SK-N-SH treated with all-trans-retinoic acid at 6 μM for 48 hours (cell line): ENCODE measurements around the gene OR2L13.

Experiments used
- ATAC-seq: fragments of 200-7000 bp; cut with Tn5 transposase; 3 replicates; pipeline ENCODE4 v1.9.1; 2020; ENCODE audit warnings: mild to moderate bottlenecking, moderate library complexity
- ARNTL ChIP-seq: fragments of 450-650 bp; formaldehyde crosslinking; IDR thresholded peaks from 2 replicates; pipeline ENCODE4 v1.5.0; 2020; ENCODE audit warnings: low read depth, mild to moderate bottlenecking, moderate library complexity, borderline replicate concordance
- BACH2 ChIP-seq: fragments of 250-450 bp; sonication (Bioruptor Pico); IDR thresholded peaks from 2 replicates; pipeline ENCODE4 v1.9.0; 2021; ENCODE audit warnings: mild to moderate bottlenecking, borderline replicate concordance
- CREB5 ChIP-seq: fragments of 250-450 bp; sonication (Bioruptor Pico); IDR thresholded peaks from 2 replicates; pipeline ENCODE4 v1.5.1; 2020; ENCODE audit warnings: low read depth, mild to moderate bottlenecking, moderate library complexity
- CSDC2 ChIP-seq: fragments of 250-450 bp; sonication (Bioruptor Pico); IDR thresholded peaks from 2 replicates; pipeline ENCODE4 v1.5.0; 2020; ENCODE audit warnings: mild to moderate bottlenecking, moderate library complexity
- CSRNP3 ChIP-seq: fragments of 250-450 bp; sonication (Bioruptor Pico); IDR thresholded peaks from 2 replicates; pipeline ENCODE4 v1.5.1; 2021; ENCODE audit warnings: mild to moderate bottlenecking, moderate library complexity
- ESRRG ChIP-seq: fragments of 250-450 bp; sonication (Bioruptor Pico); IDR thresholded peaks from 2 replicates; pipeline ENCODE4 v1.6.1; 2021; ENCODE audit warnings: mild to moderate bottlenecking
- GLIS3 ChIP-seq: fragments of 250-450 bp; sonication (Bioruptor Pico); IDR thresholded peaks from 2 replicates; pipeline ENCODE4 v1.5.0; 2020; ENCODE audit warnings: mild to moderate bottlenecking, moderate library complexity
- OSR1 ChIP-seq: fragments of 250-450 bp; sonication (Bioruptor Pico); IDR thresholded peaks from 2 replicates; pipeline ENCODE4 v1.8.0; 2022; ENCODE audit warnings: moderate library complexity, mild to moderate bottlenecking, inconsistent platforms
- PATZ1 ChIP-seq: fragments of 250-450 bp; sonication (Bioruptor Pico); IDR thresholded peaks from 2 replicates; pipeline ENCODE4 v1.8.0; 2020; ENCODE audit warnings: mild to moderate bottlenecking, moderate library complexity, borderline replicate concordance
- POU6F1 ChIP-seq: fragments of 250-450 bp; sonication (Bioruptor Pico); IDR thresholded peaks from 2 replicates; pipeline ENCODE4 v1.8.0; 2021; ENCODE audit warnings: low read depth, mild to moderate bottlenecking, moderate library complexity, borderline replicate concordance
- PPARA ChIP-seq: fragments of 250-450 bp; sonication (Bioruptor Pico); IDR thresholded peaks from 2 replicates; pipeline ENCODE4 v1.5.0; 2020; ENCODE audit warnings: mild to moderate bottlenecking, borderline replicate concordance
- RARB ChIP-seq: fragments of 250-450 bp; sonication (Bioruptor Pico); IDR thresholded peaks from 2 replicates; pipeline ENCODE4 v1.8.0; 2021; ENCODE audit warnings: mild to moderate bottlenecking, moderate library complexity
- SNAI2 ChIP-seq: fragments of 250-450 bp; sonication (Bioruptor Pico); IDR thresholded peaks from 2 replicates; pipeline ENCODE4 v1.5.0; 2020; ENCODE audit warnings: mild to moderate bottlenecking, moderate library complexity
- TCF4 ChIP-seq: fragments of 250-450 bp; sonication (Bioruptor Pico); IDR thresholded peaks from 2 replicates; pipeline ENCODE4 v1.8.0; 2021; ENCODE audit warnings: mild to moderate bottlenecking, moderate library complexity, borderline replicate concordance
- TOX ChIP-seq: fragments of 250-450 bp; sonication (Bioruptor Pico); IDR thresholded peaks from 2 replicates; pipeline ENCODE4 v1.8.0; 2021; ENCODE audit warnings: mild to moderate bottlenecking, moderate library complexity, borderline replicate concordance
- ZC3H10 ChIP-seq: fragments of 250-450 bp; sonication (Bioruptor Pico); IDR thresholded peaks from 2 replicates; pipeline ENCODE4 v1.5.1; 2021; ENCODE audit warnings: mild to moderate bottlenecking, moderate library complexity
- ZFP3 ChIP-seq: fragments of 250-450 bp; sonication (Bioruptor Pico); IDR thresholded peaks from 2 replicates; pipeline ENCODE4 v1.5.0; 2020; ENCODE audit warnings: mild to moderate bottlenecking, moderate library complexity
- ZFP30 ChIP-seq: fragments of 450-650 bp; formaldehyde crosslinking; IDR thresholded peaks from 2 replicates; pipeline ENCODE4 v1.5.0; 2022; ENCODE audit warnings: mild to moderate bottlenecking, moderate library complexity
- ZNF70 ChIP-seq: fragments of 450-650 bp; formaldehyde crosslinking; IDR thresholded peaks from 2 replicates; pipeline ENCODE4 v1.5.0; 2020; ENCODE audit warnings: mild to moderate bottlenecking, moderate library complexity
- ZNF8 ChIP-seq: fragments of 450-650 bp; formaldehyde crosslinking; IDR thresholded peaks from 2 replicates; pipeline ENCODE4 v1.5.0; 2020; ENCODE audit warnings: mild to moderate bottlenecking, moderate library complexity

The OR2L13 gene

GRCh38 chr1:248094884-248095283 is at the start of gene OR2L13:
OR2L13 (plus strand) TSS chr1:248095184; CDS start chr1:248099376, 4,192 bp downstream.
- no peak for TF ChIP-seq ARNTL (CRISPR knock-in tag)
- TF ChIP-seq, all 23 proteins: peak for 0
- no peak for ATAC-seq

GRCh38 chr1:248045209-248045608 is 49.8 kb upstream of the OR2L13 start:
- TF ChIP-seq CSDC2 (CRISPR knock-in tag) (no peak), TOX (no peak), RARB (CRISPR knock-in tag) (no peak), CSRNP3 (CRISPR knock-in tag) (no peak), ZFP30 (CRISPR knock-in tag) (no peak), ARNTL (CRISPR knock-in tag) (no peak), ZNF70 (CRISPR knock-in tag) (no peak), ZC3H10 (CRISPR knock-in tag) (no peak), POU6F1 (CRISPR knock-in tag) (no peak), TCF4 (no peak), GLIS3 (CRISPR knock-in tag) (no peak)
- ATAC-seq: no peak

GRCh38 chr1:248046536-248046935 is 48.4 kb upstream of the OR2L13 start, which contains the start of gene OR2L3:
OR2L3 (plus strand) TSS chr1:248046836; CDS start chr1:248060682, 13,846 bp downstream.
- TF ChIP-seq PATZ1 (CRISPR knock-in tag) (no peak), CSRNP3 (CRISPR knock-in tag) (no peak), CREB5 (CRISPR knock-in tag) (no peak), PPARA (no peak), ZNF8 (CRISPR knock-in tag) (no peak), ZFP3 (CRISPR knock-in tag) (no peak), SNAI2 (no peak), ZC3H10 (CRISPR knock-in tag) (no peak), CSDC2 (CRISPR knock-in tag) (no peak), OSR1 (no peak), ESRRG (CRISPR knock-in tag) (no peak), BACH2 (CRISPR knock-in tag) (no peak), POU6F1 (CRISPR knock-in tag) (no peak), RARB (CRISPR knock-in tag) (no peak)
- TF ChIP-seq, all 23 proteins: peak for 0
- no peak for ATAC-seq
